Gastroesophageal sphincter (tissue), 4 donors: ENCODE results near the gene TMTC1. TPM values are rescaled to one million over a fixed set of nuclear protein-coding genes. Genes with fewer than 3 reads are reported as not detected.

ENCODE experiments used
- ATAC-seq: fragments of 150-250 bp; one replicate; pipeline ENCODE4 v1.9.1; 2016; ENCODE audit warnings: mild to moderate bottlenecking, moderate library complexity
- H3K27ac ChIP-seq, 4 donors: fragments of 200-600 bp; sonication (generic) in 3 of 4; 1 replicate in 3 of 4; 2 replicates in 1 of 4; pipeline ENCODE4 v1.5.1; 2016 to 2019
- H3K27me3 ChIP-seq: fragments of 200-600 bp; sonication (generic); one replicate; pipeline ENCODE4 v1.5.1; 2019
- H3K36me3 ChIP-seq, 2 donors: fragments of 200-600 bp; sonication (generic); one replicate each; pipeline ENCODE4 v1.5.1; 2019; ENCODE audit warnings: control low read depth in 1 of 2
- H3K4me1 ChIP-seq, 3 donors: fragments of 200-600 bp; sonication (generic); 1 replicate in 2 of 3; 2 replicates in 1 of 3; pipeline ENCODE4 v1.5.1; 2016 to 2019; ENCODE audit warnings: control low read depth in 2 of 3
- H3K4me3 ChIP-seq, 2 donors: fragments of 200-600 bp; sonication (generic); one replicate each; pipeline ENCODE4 v1.5.1; 2019; ENCODE audit warnings: mild to moderate bottlenecking in 1 of 2, moderate library complexity in 1 of 2
- H3K9me3 ChIP-seq, 3 donors: fragments of 200-600 bp; sonication (generic); one replicate each; pipeline ENCODE4 v1.5.1; 2017 to 2019; ENCODE audit warnings: control low read depth in 2 of 3
- CTCF ChIP-seq, 4 experiments: fragments of 200-600 bp in 2 of 4; fragments of 450-650 bp in 2 of 4; sonication (generic) in 1 of 4; IDR thresholded peaks; one replicate each; pipeline ENCODE4 v1.5.1; 2017 to 2019; ENCODE audit warnings: antibody characterized with exemption in 4 of 4, mild to moderate bottlenecking in 2 of 4, moderate library complexity in 2 of 4
- EP300 ChIP-seq: sonication (generic); formaldehyde crosslinking; IDR thresholded peaks from one replicate; pipeline ENCODE4 v1.6.1; 2017; ENCODE audit warnings: antibody characterized with exemption, mild to moderate bottlenecking
- POLR2A ChIP-seq, 2 donors: fragments of 450-650 bp; IDR thresholded peaks; one replicate each; pipeline ENCODE4 v1.6.1; 2017; ENCODE audit warnings: antibody characterized with exemption in 2 of 2, mild to moderate bottlenecking in 2 of 2, moderate library complexity in 1 of 2
- POLR2AphosphoS5 ChIP-seq: sonication (generic); formaldehyde crosslinking; IDR thresholded peaks from one replicate; pipeline ENCODE4 v1.6.1; 2017; ENCODE audit warnings: antibody characterized with exemption
- WGBS, 2 donors: methylation state at CpG; one replicate each; pipeline ENCODE4 v1.1.5; 2018; ENCODE audit warnings: low coverage in 1 of 2; 5-methylcytosine and 5-hydroxymethylcytosine counted together
- total RNA-seq, 4 donors: library from RNA; depleted of rRNA; stranded (reverse); fragments of >200 nt; gene quantifications; one replicate each; pipeline ENCODE4 v1.1.0, GENCODE V29; 2016

TMTC1 gene
- total RNA-seq, 4 donors from 2014 or later, result 94.0 to 190 (median 117) TPM

- TF ChIP-seq POLR2A (IDR thresholded peaks at IDR 0.05), result no peak
- TF ChIP-seq POLR2AphosphoS5, result no peak
- no peak for TF ChIP-seq EP300
- no peak for TF ChIP-seq CTCF (IDR thresholded peaks at IDR 0.05)
- Histone ChIP-seq H3K4me1 (peaks cover 9 to 22% (median 12%) of the 10 kb centered on the region in 3 donors), H3K27me3 (no peaks in the 10 kb centered on the region), H3K27ac (peak overlapping the region in 1 of 4 donors; percentile 5), H3K9me3 (no peaks in the 10 kb centered on the region), H3K36me3 (peaks cover 0 to 36% of the 10 kb centered on the region in 2 donors), H3K4me3 (no peak overlapping the region)
- peak; percentile 27 for ATAC-seq
These were observed 20.4 kb downstream of the TMTC1 start for GRCh38 chr12:29763301-29763683.

DNA sequence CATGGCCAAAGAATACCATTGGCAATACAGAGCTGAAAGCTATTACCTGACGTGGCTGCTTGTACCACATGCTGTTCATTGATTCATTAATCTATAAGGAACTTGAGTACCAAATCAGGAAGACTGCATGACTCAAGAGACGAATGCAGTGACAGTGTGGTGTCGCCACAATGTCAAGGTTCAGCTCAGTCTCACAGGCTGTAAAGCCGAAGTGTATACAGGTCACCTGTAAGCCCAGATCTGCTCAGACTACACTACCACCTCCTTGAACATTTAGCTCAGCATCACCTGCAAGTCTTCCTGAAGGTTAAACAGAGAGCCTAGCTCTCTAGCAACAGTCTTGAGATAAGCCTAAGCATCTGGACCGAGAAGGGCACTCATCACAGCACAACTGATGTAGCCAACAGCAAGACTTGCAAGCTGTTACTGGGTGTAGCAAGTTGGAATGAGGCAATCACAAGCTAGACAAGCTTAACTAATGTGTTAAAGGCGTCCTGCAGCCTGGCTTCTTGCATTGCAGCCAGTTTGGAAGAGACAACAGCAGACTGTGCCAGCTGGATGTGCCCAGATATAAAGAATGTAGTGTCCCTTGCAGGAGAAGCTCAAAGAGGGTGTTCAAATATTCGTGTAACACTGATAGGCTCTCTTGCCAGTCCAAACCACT lies 21.0 kb downstream of the TMTC1 start:
- Histone ChIP-seq H3K9me3 (no peaks in the 10 kb centered on the region), H3K36me3 (peaks cover 0 to 42% of the 10 kb centered on the region in 2 donors), H3K27ac (peak overlapping the region in 2 of 4 donors; percentile 21 to 22), H3K4me3 (no peak overlapping the region), H3K27me3 (no peaks in the 10 kb centered on the region), H3K4me1 (peaks cover 9 to 18% (median 12%) of the 10 kb centered on the region in 3 donors)
- 36 to 59% methylated on average over 2 to 7 of the region's 7 CpGs for WGBS, 2 donors
- no peak for TF ChIP-seq CTCF (IDR thresholded peaks at IDR 0.05)
- TF ChIP-seq POLR2A (IDR thresholded peaks at IDR 0.05), result no peak
- peak; percentile 72 for TF ChIP-seq POLR2AphosphoS5
- ATAC-seq, result peak; percentile 88

GRCh38 chr12:29759950-29760349 lies 23.8 kb downstream of the TMTC1 start:
- TF ChIP-seq POLR2A (IDR thresholded peaks at IDR 0.05) (no peak), POLR2AphosphoS5 (no peak), CTCF (IDR thresholded peaks at IDR 0.05) (no peak), EP300 (no peak)
- Histone ChIP-seq H3K4me3 (no peak overlapping the region), H3K4me1 (peaks cover 9 to 18% (median 12%) of the 10 kb centered on the region in 3 donors), H3K36me3 (peaks cover 0 to 49% of the 10 kb centered on the region in 2 donors), H3K27me3 (no peaks in the 10 kb centered on the region), H3K9me3 (no peaks in the 10 kb centered on the region), H3K27ac (no peak overlapping the region)
- 91 to 100% methylated on average over 2 of the region's 2 CpGs for WGBS, 2 donors
- ATAC-seq, result no peak

GRCh38 chr12:29756741-29757390 lies 26.9 kb downstream of the TMTC1 start:
- Histone ChIP-seq H3K4me1 (no peaks in the 10 kb centered on the region), H3K9me3 (no peaks in the 10 kb centered on the region), H3K36me3 (peaks cover 0 to 68% of the 10 kb centered on the region in 2 donors), H3K27me3 (no peaks in the 10 kb centered on the region), H3K27ac (no peak overlapping the region), H3K4me3 (no peak overlapping the region)
- no peak for ATAC-seq
- TF ChIP-seq POLR2A (IDR thresholded peaks at IDR 0.05) (no peak), EP300 (no peak), POLR2AphosphoS5 (no peak), CTCF (IDR thresholded peaks at IDR 0.05) (no peak)
